HG03457 (cell line): Measurements from ENCODE around the gene CRTAP.
"Not testable (repeated sequence)": the region's sequence is repeated elsewhere in the genome, so short reads cannot be mapped to it uniquely, and the experiment has no call there.

Experiments
- ATAC-seq: cut with Tn5 transposase; IDR thresholded peaks from one replicate; pipeline ENCODE4 v1.9.1; 2021; ENCODE audit warnings: moderate number of reproducible peaks; ENCODE audit not compliant: unreplicated experiment

CRTAP gene

GRCh38 chr3:33099109-33099645, 14.6 kb upstream of the CRTAP start:
- ATAC-seq: no peak

GRCh38 chr3:33099701-33100100, 14.1 kb upstream of the CRTAP start:
- ATAC-seq: no peak

- ATAC-seq: no peak
Observed at GRCh38 chr3:33100229-33100628, 13.6 kb upstream of the CRTAP start.

GRCh38 chr3:33103034-33103433, 10.8 kb upstream of the CRTAP start:
- no peak for ATAC-seq

- ATAC-seq: no peak
Observed at GRCh38 chr3:33103480-33103879, 10.3 kb upstream of the CRTAP start.

- ATAC-seq: no peak
Observed at GRCh38 chr3:33104803-33105202, 9.0 kb upstream of the CRTAP start.

- no peak for ATAC-seq
Observed at GRCh38 chr3:33105341-33105948, 8.4 kb upstream of the CRTAP start.

GRCh38 chr3:33106854-33107253, 7.0 kb upstream of the CRTAP start:
- ATAC-seq: not testable (repeated sequence)

GRCh38 chr3:33111581-33111980, 2.2 kb upstream of the CRTAP start:
- no peak for ATAC-seq

- no peak for ATAC-seq
Observed at GRCh38 chr3:33114622-33115023, 809 bp downstream of the CRTAP start.

- no peak for ATAC-seq
Observed at GRCh38 chr3:33115024-33115768, 1.4 kb downstream of the CRTAP start.

GRCh38 chr3:33117461-33117860, 3.6 kb downstream of the CRTAP start:
- ATAC-seq: no peak

GRCh38 chr3:33119891-33120290, 6.1 kb downstream of the CRTAP start:
- no peak for ATAC-seq

GRCh38 chr3:33122991-33123390, 9.2 kb downstream of the CRTAP start:
- no peak for ATAC-seq

GRCh38 chr3:33124638-33125037, 10.8 kb downstream of the CRTAP start:
- ATAC-seq: no peak

- ATAC-seq: no peak
Observed at GRCh38 chr3:33125840-33126239, 12.0 kb downstream of the CRTAP start.

- ATAC-seq: no peak
Observed at GRCh38 chr3:33128706-33129105, 14.9 kb downstream of the CRTAP start.

- no peak for ATAC-seq
Observed at GRCh38 chr3:33130144-33130543, 16.3 kb downstream of the CRTAP start.

GRCh38 chr3:33131331-33132018, 17.7 kb downstream of the CRTAP start:
- no peak for ATAC-seq

GRCh38 chr3:33132019-33132360, 18.2 kb downstream of the CRTAP start:
- ATAC-seq: no peak

- ATAC-seq: no peak
Observed at GRCh38 chr3:33134026-33134625, 20.3 kb downstream of the CRTAP start.

GRCh38 chr3:33137691-33138090, 23.9 kb downstream of the CRTAP start:
- ATAC-seq: no peak
